ENCODE measurements around the gene MUC5B. TPM values are rescaled to one million over a fixed set of nuclear protein-coding genes. Genes with fewer than 3 reads are reported as not detected.
"Not testable (repeated sequence)": the region's sequence is repeated elsewhere in the genome, so short reads cannot be mapped to it uniquely, and the experiment has no call there.

MUC5B gene
- polyA plus RNA-seq, 4 donors, result 0.01 to 0.74 (median 0.23) TPM; not detected in 1

DNA sequence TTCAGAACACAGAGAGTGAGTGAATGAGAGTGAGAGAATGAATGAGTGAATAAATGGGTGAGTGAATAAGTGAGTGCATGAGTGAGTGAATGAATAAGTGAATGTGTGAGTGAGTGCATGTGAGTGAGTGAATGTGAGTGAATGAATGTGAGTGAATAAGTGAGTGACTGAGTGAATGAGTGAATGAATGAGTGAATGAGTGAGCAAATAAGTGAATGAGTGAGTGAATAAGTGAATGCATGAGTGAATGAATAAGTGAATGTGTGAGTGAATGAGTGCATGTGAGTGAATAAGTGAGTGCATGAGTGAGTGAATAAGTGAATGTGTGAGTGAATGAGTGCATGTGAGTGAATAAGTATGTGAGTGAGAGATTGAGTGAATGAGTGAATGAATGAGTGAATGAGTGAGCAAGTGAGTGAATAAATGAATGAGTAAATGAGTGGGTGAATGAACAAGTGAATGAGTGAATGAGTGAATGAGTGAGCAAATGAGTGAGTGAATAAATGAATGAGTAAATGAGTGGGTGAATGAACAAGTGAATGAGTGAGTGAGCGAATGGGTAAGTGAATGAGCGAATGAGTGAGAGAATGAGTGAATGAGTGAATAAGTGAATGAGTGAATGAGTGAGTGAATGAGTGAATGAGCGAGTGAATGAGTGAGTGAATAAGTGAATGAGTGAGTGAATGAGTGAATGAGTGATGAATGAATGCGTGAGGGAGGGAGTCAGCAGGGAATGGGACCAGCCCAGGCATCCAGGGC is 21.3 kb upstream of the MUC5B start:
- no peak for DNase-seq (ENCODE audit: low read depth in 4 of 4, low spot score in 3 of 4)

DNA sequence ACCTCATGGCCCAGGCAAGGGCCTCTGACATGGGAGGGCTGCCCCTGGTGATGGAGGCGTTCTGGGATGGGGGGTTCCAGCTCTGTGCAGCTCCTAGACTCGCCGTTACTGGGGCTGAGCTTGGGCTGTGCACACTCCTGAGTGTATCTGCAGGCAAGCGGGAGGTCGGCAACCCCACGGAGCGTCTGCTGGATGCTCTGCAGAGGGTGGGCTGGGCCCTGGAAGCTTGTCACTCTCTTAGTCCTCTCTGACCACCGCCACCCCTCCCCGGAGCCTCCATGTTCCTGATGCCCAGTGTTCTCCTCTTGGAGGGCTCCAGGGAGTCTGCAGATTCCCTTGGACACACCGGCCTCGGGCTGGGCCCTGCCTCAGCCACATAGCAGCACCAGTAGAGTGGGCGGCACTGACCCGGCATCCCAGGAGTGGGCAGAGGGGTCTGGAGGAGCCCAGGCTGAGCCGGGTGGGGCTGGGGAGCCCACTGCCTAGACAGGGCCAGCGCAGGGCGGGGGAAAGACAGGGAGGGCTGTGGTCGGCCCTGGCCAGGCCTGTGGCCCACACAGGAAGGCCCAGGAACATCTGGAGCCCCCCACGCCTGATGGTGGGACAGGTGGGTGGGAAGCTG is 20.6 kb upstream of the MUC5B start:
- no peak for DNase-seq (ENCODE audit: low read depth in 4 of 4, low spot score in 3 of 4)

DNA sequence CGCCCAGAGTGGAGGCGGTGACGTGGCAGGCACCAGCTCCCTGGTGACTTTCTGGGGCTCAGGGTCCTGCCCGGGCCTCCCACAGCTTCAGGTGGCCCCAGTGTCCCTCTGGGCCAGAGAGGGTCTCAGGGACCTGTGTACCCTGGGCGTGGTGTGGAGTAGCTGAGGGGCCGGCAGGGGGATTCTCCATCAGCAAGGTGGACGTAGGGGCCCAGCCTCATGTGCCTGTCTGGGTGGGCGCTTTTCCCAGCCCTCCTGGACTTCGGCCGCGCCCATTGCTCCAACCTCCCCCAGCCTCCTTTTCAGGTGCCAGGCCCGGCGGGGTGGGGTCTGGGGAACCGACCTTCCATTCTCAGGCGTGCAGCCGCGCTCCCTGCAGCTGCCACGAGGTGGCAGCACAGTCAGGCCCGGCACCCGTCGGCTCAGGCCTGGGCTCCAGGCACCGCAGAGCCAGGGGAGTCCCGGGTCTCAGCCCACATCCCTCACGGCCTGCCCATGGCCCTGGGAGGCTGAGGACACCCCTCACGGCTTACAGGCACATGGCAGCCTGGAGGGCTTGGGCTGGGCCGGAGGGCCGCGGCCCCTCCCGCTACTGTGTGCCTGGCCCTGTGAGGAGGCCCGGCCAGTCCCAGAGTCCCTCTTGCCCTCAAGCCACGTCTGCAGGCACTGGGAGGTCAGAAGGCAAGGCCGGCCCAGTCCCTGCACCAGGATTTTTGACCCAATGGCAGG is 19.9 kb upstream of the MUC5B start:
- DNase-seq (ENCODE audit: low read depth in 4 of 4, low spot score in 3 of 4), result peak; percentile 10 to 21 (median 17)

DNA sequence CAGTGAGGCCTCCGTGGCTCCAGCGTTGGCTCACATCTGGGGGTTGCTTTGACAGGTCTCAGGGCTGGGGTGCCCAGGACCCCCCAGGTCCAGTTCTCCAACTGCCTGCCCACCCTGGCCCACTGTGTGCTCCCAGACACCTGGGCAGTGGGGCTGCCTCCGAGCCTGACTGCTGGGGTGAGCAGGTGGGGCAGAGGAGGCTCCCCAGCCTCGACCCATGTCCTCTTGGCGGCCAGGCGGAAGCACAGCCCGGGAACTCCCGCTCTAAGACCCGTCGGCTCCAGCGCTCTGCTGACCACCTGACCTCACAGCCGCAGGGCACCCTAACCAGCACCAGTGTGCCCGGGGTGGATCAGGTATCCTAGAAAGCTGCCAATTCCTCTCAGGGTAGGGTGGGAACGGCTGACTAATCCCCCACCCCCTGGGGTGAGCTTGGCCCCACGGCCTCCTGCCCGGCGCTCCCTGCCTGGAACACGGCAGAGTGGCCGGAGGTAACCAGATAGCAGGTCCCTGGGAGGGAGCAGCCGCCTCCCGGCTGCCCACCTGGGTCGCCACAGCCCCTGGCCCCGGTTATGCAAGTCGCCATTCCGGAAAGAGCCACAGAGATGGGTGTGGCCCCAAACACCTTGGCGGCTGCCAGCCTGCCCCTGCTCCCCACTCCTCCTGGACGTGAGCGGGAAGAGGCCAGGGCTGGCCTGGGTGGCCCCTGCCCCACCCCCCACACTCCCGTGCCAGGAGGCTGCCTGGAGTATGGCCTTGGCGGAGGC is 19.2 kb upstream of the MUC5B start:
- DNase-seq (ENCODE audit: low read depth in 4 of 4, low spot score in 3 of 4), result no peak

DNA sequence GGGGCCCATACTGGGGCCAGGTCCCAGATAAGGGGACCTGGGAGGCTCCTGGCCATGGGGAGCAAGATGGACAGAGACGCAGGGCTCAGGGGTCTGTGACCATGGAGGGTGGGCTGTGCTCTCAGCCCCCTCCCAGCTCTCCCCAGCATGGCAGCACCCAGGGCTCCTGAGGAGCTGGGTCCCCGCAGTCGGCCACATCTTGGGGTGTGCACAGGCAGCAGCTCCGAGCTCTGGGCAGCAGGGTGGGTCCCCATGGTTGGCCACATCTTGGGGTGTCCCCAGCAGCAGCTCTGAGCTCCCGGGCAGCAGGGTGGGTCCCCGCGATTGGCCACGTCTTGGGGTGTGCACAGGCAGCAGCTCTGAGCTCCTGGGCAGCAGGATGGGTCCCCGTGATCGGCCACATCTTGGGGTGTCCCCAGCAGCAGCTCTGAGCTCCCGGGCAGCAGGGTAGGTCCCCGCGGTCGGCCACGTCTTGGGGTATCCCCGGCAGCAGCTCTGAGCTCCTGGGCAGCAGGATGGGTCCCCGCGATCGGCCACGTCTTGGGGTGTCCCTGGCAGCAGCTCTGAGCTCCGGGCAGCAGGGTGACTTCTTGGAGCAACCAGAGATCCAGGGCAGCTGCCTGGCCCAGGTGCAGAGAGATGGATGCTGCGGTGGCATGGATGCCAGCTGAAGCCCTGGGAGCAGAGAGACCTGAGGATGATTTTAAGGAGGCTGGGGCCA is 18.3 kb upstream of the MUC5B start:
- DNase-seq (ENCODE audit: low read depth in 4 of 4, low spot score in 3 of 4), result no peak

DNA sequence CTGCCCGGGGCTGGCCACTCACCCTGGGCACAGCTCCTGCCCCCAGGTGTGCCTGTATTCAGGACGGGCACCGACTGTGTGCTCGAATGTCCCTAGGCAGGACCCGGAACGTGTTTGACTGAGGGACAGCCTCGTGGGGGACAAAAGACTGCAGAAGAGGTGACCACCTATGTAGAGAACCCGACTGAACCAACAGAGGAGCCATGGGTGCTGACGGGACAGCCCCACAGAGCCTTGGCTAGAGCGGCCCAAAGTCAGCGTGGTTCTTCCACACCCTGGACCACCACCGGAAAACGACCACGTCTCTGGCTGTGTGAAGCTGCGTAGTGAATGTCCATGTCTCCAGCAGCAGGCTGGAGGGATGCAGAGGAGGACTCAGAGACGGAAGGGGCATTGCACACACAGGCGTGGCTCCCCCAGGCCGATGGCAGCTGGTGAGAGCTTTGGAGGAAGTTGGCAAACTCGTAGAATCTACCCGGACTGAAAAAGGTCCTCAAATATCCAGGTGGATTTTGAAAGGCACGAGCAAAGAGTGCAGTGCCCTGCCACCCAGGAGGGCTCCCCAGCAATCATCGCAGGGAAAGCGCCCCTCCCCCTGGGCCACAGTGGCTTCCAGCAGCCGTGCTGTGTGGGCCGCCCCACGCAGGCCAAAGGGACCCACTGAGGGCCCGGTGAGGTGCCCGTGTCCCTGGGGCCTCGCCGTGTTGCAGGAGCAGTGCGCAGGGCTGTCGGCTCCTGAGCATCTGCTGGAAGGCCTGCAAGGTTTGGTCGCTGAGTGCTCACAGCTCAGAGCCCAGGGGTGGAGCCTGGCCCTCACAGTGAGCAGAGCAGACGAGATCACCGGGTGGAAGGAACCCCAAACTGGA is 17.5 kb upstream of the MUC5B start:
- no peak for DNase-seq (ENCODE audit: low read depth in 4 of 4, low spot score in 3 of 4)

DNA sequence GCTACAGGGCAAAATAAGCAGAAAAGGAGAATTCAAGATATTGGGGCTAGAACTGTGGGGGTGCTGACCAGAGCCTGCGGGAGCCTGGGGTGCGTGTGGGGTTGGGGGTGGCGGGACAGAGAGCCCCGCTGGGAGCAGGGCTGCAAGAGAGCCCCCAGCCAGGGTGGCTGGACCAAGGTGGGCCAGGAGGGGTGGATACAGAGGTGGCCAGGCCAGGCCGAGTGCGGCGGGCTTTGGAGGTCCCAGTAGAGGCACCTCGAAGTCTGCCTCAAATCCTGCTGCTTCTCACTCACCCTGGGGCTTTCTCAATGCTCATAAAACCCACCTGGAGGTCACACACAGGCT is 16.9 kb upstream of the MUC5B start:
- no peak for DNase-seq (ENCODE audit: low read depth in 4 of 4, low spot score in 3 of 4)

DNA sequence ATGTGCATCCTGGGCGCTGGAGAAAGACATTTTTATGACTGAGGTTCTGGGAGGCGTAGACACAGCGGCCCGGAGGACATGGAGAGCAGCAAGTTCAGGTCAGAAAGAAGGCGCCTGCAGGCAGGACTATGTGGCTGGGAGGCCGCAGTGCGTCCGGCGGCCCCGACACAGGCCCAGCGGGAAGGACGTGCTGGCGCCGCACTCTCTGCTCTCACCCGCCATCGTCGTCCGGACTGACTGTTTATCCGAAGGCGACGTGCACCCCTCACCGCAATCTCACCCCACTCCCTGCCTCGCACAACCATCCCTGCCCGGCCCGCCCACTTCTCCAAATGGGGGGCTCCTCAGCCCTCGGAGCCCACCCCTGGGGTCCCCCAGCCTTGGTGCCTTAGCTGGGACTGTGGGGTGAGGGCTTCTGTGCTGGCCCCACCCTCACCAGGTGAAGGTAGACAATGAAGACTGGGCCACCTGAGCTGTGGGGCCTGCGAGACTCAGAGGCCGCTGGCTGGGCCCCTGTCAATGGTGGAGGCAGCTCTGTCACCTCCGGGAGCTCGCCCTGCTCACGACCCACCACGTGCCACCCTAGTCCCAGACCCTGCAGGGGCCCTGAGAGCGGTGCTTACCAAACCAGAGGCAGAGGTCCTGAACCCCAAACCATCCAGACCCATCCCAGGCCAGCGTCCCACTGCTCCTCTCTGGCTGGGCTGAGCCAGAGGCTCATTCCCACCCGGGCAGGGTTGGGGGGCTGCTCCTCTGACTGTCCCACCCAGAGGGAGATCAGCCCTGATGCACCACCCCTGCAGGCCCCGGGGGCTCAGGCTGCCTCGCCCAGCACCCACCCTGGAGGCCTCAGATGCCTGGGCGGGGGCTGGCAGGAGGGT is 16.2 kb upstream of the MUC5B start:
- no peak for DNase-seq (ENCODE audit: low read depth in 4 of 4, low spot score in 3 of 4)

DNA sequence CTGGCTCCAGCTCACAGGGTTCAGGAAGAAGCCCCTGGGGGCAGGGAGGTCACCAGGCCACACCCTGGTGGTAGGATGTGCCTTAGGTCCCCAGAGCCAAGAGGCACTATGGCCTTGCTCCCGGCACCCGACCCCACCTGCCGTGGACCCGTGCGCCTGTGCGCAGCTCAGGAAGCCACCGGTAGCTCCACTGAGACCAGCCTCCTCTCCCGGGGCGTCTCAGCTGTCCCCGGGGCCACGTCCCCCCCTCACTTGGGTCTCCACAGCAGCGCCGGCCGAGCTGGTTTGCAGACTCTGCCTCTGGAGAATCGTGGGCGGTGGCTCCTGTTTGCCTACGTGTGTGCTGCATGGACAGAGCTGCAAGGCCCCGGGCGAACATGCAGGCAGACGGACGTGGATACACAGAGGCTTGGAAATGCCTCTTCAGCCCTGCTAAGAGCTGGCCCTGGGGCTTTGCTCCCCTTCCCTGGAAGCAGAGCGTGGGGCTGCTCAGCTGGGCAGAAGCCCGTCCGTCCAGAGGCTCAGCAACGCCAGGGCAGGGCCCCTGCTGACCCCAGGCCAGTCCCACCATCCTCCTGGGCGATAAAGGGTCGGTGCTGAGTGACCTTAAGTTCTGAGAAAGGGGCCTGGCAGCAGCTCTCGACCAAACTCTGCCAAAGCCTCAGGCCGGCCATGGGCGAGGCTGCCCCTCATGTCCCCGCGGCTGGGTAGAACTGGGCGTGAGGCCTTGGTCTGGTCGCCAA is 15.3 kb upstream of the MUC5B start:
- DNase-seq (ENCODE audit: low read depth in 4 of 4, low spot score in 3 of 4), result no peak

DNA sequence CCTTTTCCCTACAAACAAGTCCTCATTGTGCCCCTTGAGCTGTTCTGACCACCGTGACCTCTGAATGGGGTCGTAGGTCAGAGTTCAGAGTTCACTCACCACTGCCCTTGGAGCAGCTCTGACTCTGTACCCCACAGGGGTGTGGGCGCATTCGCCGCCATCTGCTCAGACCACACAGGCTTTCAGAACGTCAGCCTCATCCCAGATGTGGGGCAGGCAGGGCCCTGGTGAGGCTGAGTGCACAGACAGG is 14.8 kb upstream of the MUC5B start:
- DNase-seq (ENCODE audit: low read depth in 4 of 4, low spot score in 3 of 4), result no peak

DNA sequence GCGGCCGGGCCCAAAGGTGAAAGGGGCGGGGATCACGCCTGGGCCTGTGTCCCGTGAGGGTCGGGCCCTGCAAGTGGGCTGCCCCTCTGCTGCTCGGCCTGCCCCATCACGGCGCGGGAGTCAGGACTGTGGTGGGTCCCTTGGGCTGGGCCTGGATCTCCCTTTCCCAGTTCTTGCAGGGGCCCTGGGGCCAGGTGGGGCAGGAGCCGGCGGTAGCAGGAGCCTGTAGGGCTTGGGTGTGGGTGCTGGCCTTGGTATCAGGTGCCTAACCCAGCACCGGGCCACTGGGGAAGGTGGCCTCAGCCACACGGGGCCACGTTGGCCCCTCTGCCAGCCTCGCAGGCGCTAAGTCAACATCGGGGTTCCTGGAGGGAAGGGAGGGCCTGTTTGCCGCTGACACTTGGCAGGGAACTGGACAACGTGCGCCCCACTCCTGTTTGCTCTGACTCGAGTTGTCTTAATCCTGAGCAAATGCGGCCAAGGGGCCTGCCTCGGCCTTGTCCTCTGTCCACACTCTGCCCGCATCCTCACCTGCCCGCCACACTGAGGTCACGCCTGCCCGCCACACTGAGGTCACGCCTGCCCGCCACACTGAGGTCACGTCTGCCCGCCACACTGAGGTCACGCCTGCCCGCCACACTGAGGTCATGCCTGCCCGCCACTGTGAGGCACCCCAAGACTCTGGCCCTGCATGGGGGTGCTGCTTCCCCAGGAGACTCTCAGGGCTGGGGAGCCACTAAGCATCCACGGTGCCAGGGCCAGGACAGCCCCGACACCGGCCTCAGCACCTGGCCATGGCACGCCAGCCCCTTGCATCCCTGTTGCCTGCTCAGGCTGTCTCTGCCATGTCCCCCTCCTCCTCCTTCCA is 14.2 kb upstream of the MUC5B start:
- no peak for DNase-seq (ENCODE audit: low read depth in 4 of 4, low spot score in 3 of 4)

DNA sequence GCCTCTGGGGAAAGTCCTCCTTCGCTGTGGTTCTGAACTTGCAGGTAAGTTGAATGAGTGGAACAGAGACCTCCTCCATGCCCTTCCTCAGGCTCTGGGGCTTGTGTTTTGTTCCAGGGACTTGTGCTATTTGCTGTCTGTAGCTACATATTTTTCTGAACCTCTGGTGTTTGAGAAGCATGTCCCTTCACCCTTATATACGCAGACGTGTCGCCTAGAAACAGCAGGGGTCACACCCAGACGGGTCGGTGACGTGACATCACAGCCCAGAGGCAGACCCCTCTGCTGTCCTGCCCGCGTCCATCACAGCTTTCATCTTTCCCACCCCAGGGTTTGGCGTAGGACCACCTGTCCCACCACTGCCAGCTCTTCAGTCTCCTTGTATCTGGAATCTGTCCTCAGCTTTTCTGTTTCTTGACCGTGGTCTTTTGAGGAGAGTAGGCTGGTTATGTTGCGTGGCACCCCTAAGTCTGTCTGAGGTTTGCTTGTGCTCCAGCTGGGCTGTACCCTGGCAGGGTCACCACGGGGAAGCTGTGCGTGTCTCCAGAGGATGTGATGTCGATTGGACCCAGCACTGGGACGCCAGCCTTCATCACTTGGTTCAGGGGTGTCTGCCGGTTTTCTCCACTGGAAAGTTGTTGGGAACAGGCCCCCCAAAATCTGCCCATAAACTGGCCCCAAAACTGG is 13.4 kb upstream of the MUC5B start:
- no peak for DNase-seq (ENCODE audit: low read depth in 4 of 4, low spot score in 3 of 4)

DNA sequence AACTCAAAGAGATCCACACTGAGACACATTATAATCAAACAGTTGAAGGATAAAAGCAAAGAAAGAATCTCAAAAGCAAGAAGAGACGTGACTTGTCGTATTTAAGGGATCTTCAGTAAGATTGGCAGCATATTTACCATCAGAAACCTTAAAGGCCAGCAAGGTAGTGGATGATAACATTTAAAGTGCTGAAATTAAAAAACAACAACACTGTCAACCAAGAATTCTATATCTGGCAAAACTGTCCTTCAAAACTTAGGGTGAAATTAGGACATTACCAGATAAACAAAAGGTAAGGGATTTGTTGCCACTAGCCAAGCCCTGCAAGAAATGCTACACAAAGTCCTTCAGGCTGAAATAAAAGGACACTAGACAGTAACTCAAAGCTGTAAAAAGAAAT is 11.0 kb upstream of the MUC5B start:
- DNase-seq (ENCODE audit: low read depth in 4 of 4, low spot score in 3 of 4), result no peak

DNA sequence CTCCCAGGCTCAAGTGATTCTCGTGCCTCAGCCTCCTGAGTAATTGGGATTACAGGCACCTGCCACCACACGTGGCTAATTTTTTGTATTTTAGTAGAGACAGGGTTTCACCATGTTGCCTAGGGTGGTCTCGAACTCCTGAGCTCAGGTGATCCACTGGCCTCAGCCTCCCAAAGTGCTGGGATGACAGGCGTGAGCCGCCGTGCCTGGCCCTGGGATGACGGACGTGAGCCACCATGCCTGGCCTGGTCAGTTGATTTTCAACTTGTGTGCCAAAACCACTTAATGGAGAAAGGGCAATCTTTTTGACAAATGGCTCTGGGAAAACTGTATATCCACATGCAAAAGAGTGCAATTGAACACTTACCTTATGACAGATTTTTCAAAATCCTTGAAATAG is 7.0 kb upstream of the MUC5B start:
- not testable (repeated sequence) for DNase-seq (ENCODE audit: low read depth in 4 of 4, low spot score in 3 of 4)

DNA sequence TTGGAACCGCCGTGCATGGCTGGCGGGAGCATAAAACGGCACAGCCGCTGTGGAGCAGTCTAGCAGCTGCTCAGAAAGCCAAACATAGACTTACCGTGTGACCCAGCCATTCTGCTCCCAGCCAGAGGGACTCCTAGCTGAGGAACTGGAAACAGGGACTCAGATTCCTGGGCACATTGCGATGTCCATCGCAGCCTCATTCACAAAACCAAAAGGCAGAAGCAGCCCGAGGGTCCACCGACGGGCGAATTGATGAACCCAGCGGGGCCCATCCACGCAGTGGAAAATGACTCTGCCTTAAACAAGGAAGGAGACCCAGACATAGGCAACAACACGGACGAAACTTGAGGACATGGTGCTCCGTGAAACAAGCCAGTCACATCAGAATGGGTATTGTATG is 5.7 kb upstream of the MUC5B start:
- DNase-seq (ENCODE audit: low read depth in 4 of 4, low spot score in 3 of 4), result no peak

DNA sequence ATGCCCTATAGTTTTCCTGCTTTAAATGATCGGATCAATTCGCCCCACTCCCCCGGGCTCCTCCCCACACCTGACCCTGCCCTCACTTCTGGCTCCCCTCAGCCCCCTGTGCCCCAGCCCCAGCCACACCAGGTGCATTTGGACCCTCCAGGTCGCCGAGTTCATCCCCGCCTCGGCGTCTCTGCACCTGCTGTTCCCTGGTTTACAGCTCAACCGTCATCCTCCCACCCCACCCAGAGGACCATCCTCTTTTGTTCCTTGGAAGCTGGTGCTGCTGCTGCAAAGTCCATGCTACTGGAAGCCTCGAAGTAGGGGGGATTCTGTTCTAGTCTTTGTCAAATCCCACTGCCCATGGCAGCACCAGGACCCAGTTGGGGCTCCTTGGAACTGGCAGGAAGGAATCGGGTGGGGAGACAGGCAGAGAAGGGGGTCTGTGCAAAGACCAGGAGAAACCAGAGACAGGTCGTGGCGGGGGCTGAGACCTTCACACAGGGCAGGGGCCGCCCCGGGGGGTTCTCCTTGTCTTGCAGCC is 4.5 kb upstream of the MUC5B start:
- DNase-seq (ENCODE audit: low read depth in 4 of 4, low spot score in 3 of 4), result no peak

Measured in left renal pelvis (tissue), 4 donors.